MM.1S (cell line): Measurements from ENCODE around the gene HYAL3.

Experiments used
- DNase-seq: peaks from one replicate; pipeline ENCODE4 v3.0.0-alpha.2; 2015
- H2AFZ ChIP-seq: fragments of 300-600 bp; sonication (generic); 2 replicates; pipeline ENCODE4 v1.6.0; 2016; ENCODE audit warnings: antibody characterized with exemption, low read length
- H3F3A ChIP-seq: fragments of 300-600 bp; sonication (generic); 2 replicates; pipeline ENCODE4 v1.6.1; 2016; ENCODE audit warnings: mild to moderate bottlenecking, antibody characterized with exemption, low read length, moderate library complexity, mixed read lengths; ENCODE audit not compliant: insufficient read depth
- H3K27ac ChIP-seq: fragments of 300-600 bp; sonication (generic); 2 replicates; pipeline ENCODE4 v1.5.1; 2016; ENCODE audit warnings: mild to moderate bottlenecking, low read length
- H3K27me3 ChIP-seq: fragments of 300-600 bp; sonication (generic); replicated peaks from 2 replicates; pipeline ENCODE4 v1.6.0; 2016; ENCODE audit warnings: low read length; ENCODE audit not compliant: insufficient read depth
- H3K36me3 ChIP-seq: fragments of 300-600 bp; sonication (generic); replicated peaks from 2 replicates; pipeline ENCODE4 v1.6.1; 2016; ENCODE audit warnings: mild to moderate bottlenecking, low read length, mixed read lengths; ENCODE audit not compliant: insufficient read depth
- H3K4me1 ChIP-seq: fragments of 300-600 bp; sonication (generic); 2 replicates; pipeline ENCODE4 v1.6.1; 2016; ENCODE audit warnings: low read length, mixed read lengths
- H3K4me2 ChIP-seq: fragments of 300-600 bp; sonication (generic); 2 replicates; pipeline ENCODE4 v1.6.0; 2016; ENCODE audit warnings: low read depth, low read length
- H3K4me3 ChIP-seq: fragments of 300-600 bp; sonication (generic); 2 replicates; pipeline ENCODE4 v1.5.1; 2016; ENCODE audit warnings: low read length, mixed read lengths
- H3K79me2 ChIP-seq: fragments of 300-600 bp; sonication (generic); 2 replicates; pipeline ENCODE4 v1.6.1; 2016; ENCODE audit warnings: mixed run types, low read length, mixed read lengths
- H3K9ac ChIP-seq: fragments of 300-600 bp; sonication (generic); 2 replicates; pipeline ENCODE4 v1.6.1; 2016; ENCODE audit warnings: low read length, mixed read lengths
- H3K9me2 ChIP-seq: fragments of 300-600 bp; sonication (generic); replicated peaks from 2 replicates; pipeline ENCODE4 v1.6.1; 2016; ENCODE audit warnings: mild to moderate bottlenecking, low read length, mixed read lengths; ENCODE audit not compliant: insufficient read depth
- H3K9me3 ChIP-seq: fragments of 300-600 bp; sonication (generic); replicated peaks from 2 replicates; pipeline ENCODE4 v1.6.1; 2016; ENCODE audit warnings: mild to moderate bottlenecking, low read length, mixed read lengths; ENCODE audit not compliant: insufficient read depth
- H4K20me1 ChIP-seq: fragments of 300-600 bp; sonication (generic); 2 replicates; pipeline ENCODE4 v1.6.1; 2016; ENCODE audit warnings: mild to moderate bottlenecking, low read length, moderate library complexity, mixed read lengths; ENCODE audit not compliant: insufficient read depth
- EZH2 ChIP-seq: fragments of 300-600 bp; sonication (generic); optimal IDR thresholded peaks from 2 replicates; pipeline ENCODE3; 2017; ENCODE audit warnings: low read depth, mild to moderate bottlenecking, antibody characterized with exemption, low read length, mixed read lengths
- EZH2phosphoT487 ChIP-seq: fragments of 300-600 bp; sonication (generic); IDR thresholded peaks from 2 replicates; pipeline ENCODE4 v1.6.1; 2018; ENCODE audit warnings: antibody characterized with exemption, low read length
- TF ChIP-seq, protein P1 (sequence below): fragments of 300-600 bp; sonication (generic); IDR thresholded peaks from 2 replicates; pipeline ENCODE4 v1.5.1; 2016; ENCODE audit warnings: antibody characterized with exemption, low read length, mixed read lengths

The HYAL3 gene

GRCh38 chr3:50275996-50276761, 23.0 kb downstream of the HYAL3 start:
- DNase-seq: no peak
- no peaks in the 10 kb centered on the region for H3K79me2 ChIP-seq
- H3F3A ChIP-seq: no peaks in the 10 kb centered on the region
- no peaks in the 10 kb centered on the region for H3K9me3 ChIP-seq
- no peak overlapping the region for H2AFZ ChIP-seq
- no peak for TF ChIP-seq EZH2
- TF ChIP-seq, protein P1, sequence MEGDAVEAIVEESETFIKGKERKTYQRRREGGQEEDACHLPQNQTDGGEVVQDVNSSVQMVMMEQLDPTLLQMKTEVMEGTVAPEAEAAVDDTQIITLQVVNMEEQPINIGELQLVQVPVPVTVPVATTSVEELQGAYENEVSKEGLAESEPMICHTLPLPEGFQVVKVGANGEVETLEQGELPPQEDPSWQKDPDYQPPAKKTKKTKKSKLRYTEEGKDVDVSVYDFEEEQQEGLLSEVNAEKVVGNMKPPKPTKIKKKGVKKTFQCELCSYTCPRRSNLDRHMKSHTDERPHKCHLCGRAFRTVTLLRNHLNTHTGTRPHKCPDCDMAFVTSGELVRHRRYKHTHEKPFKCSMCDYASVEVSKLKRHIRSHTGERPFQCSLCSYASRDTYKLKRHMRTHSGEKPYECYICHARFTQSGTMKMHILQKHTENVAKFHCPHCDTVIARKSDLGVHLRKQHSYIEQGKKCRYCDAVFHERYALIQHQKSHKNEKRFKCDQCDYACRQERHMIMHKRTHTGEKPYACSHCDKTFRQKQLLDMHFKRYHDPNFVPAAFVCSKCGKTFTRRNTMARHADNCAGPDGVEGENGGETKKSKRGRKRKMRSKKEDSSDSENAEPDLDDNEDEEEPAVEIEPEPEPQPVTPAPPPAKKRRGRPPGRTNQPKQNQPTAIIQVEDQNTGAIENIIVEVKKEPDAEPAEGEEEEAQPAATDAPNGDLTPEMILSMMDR: no peak
- no peak for TF ChIP-seq EZH2phosphoT487
- H3K4me3 ChIP-seq: no peak overlapping the region
- peaks cover 13% of the 10 kb centered on the region; the same call in 1 of the 2 replicates for H3K4me1 ChIP-seq
- H3K27ac ChIP-seq: no peak overlapping the region
- no peaks in the 10 kb centered on the region for H3K9me2 ChIP-seq
- no peaks in the 10 kb centered on the region for H4K20me1 ChIP-seq
- peaks cover 66% of the 10 kb centered on the region for H3K27me3 ChIP-seq
- no peaks in the 10 kb centered on the region for H3K36me3 ChIP-seq
- H3K9ac ChIP-seq: no peak overlapping the region
- no peak overlapping the region for H3K4me2 ChIP-seq

GRCh38 chr3:50275141-50275995, 23.8 kb downstream of the HYAL3 start:
- 0 out of 2 replicates have a peak, but pooled peaks have one; percentile 19 for TF ChIP-seq EZH2phosphoT487
- no peak for TF ChIP-seq EZH2
- no peak for DNase-seq
- Histone ChIP-seq H3F3A (no peaks in the 10 kb centered on the region), H3K27me3 (peaks cover 74% of the 10 kb centered on the region), H2AFZ (no peak overlapping the region), H3K36me3 (no peaks in the 10 kb centered on the region), H3K4me1 (peaks cover 13% of the 10 kb centered on the region; the same call in 1 of the 2 replicates), H3K9me2 (no peaks in the 10 kb centered on the region), H3K27ac (no peak overlapping the region), H3K9me3 (no peaks in the 10 kb centered on the region), H3K4me2 (no peak overlapping the region), H3K4me3 (no peak overlapping the region), H4K20me1 (no peaks in the 10 kb centered on the region), H3K9ac (no peak overlapping the region), H3K79me2 (no peaks in the 10 kb centered on the region)

DNA sequence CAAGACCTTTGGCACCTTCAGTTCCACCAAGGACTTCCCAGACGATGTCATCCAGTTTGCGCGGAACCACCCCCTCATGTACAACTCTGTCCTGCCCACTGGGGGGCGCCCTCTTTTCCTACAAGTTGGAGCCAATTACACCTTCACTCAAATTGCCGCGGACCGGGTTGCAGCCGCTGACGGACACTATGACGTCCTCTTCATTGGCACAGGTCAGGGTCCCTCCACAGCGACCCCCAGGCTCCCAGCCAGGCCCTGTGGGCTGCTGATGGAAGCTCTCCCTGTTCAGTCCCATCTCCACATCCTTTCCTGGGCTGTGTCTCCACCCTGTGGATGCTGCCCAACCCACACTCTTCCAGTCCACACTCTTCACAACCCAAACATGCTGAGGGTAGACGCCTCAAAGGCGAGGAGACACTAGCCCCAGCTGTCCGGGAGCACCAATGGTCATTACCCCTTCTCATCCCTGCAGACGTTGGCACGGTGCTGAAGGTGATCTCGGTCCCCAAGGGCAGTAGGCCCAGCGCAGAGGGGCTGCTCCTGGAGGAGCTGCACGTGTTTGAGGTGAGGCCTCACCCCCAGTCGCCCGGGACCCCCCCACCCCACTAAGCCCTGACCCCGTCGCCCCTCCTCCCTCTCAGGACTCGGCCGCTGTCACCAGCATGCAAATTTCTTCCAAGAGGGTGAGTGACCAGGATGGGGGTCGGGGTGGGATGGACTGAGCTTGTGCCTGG, 24.7 kb downstream of the HYAL3 start:
- DNase-seq: peak; percentile 69

More for the DNA sequence above, 24.7 kb downstream of the HYAL3 start:
- H2AFZ ChIP-seq: no peak overlapping the region
- H3K9me2 ChIP-seq: no peaks in the 10 kb centered on the region
- H3K36me3 ChIP-seq: no peaks in the 10 kb centered on the region
- TF ChIP-seq, protein P1: peak; percentile 83
- no peak for TF ChIP-seq EZH2phosphoT487
- H3K4me1 ChIP-seq: peaks cover 13% of the 10 kb centered on the region; the same call in 1 of the 2 replicates
- H3K9me3 ChIP-seq: no peaks in the 10 kb centered on the region
- no peaks in the 10 kb centered on the region for H3F3A ChIP-seq
- no peak overlapping the region for H3K4me3 ChIP-seq
- no peak overlapping the region for H3K27ac ChIP-seq
- H3K9ac ChIP-seq: no peak overlapping the region
- H3K27me3 ChIP-seq: peaks cover 81% of the 10 kb centered on the region
- H3K79me2 ChIP-seq: no peaks in the 10 kb centered on the region
- no peaks in the 10 kb centered on the region for H4K20me1 ChIP-seq
- peak overlapping the region; percentile 1; the same call in 1 of the 2 replicates for H3K4me2 ChIP-seq
